ENCODE results near the gene APP.

- TF ChIP-seq CTCF (IDR thresholded peaks at IDR 0.05; ENCODE audit: low read depth, low read length, poor library complexity, severe bottlenecking): no peak
- no peak for TF ChIP-seq EZH2phosphoT487 (IDR thresholded peaks at IDR 0.05; ENCODE audit: borderline replicate concordance, low read length)
Observed at GRCh38 chr21:26085882-26086281, 84.7 kb downstream of the APP start.

All from DOHH2 (cell line).